Esophagus muscularis mucosa (tissue), 3 donors: ENCODE results near the gene TP53I3.

Experiments
- POLR2A ChIP-seq: fragments of 450-650 bp; IDR thresholded peaks from one replicate; pipeline ENCODE4 v1.6.1; 2017; ENCODE audit warnings: antibody characterized with exemption, moderate library complexity, mild to moderate bottlenecking, low read depth
- POLR2AphosphoS5 ChIP-seq, 2 donors: sonication (generic); formaldehyde crosslinking; IDR thresholded peaks; one replicate each; pipeline ENCODE4 v1.6.1; 2017; ENCODE audit warnings: antibody characterized with exemption in 2 of 2
- TF ChIP-seq, protein P1 (sequence below), 3 experiments: fragments of 200-600 bp in 2 of 3; fragments of 450-650 bp in 1 of 3; sonication (generic) in 2 of 3; IDR thresholded peaks; one replicate each; pipeline ENCODE4 v1.5.1; 2017 to 2019; ENCODE audit warnings: antibody characterized with exemption in 3 of 3, mild to moderate bottlenecking in 2 of 3, moderate library complexity in 1 of 3

DNA sequence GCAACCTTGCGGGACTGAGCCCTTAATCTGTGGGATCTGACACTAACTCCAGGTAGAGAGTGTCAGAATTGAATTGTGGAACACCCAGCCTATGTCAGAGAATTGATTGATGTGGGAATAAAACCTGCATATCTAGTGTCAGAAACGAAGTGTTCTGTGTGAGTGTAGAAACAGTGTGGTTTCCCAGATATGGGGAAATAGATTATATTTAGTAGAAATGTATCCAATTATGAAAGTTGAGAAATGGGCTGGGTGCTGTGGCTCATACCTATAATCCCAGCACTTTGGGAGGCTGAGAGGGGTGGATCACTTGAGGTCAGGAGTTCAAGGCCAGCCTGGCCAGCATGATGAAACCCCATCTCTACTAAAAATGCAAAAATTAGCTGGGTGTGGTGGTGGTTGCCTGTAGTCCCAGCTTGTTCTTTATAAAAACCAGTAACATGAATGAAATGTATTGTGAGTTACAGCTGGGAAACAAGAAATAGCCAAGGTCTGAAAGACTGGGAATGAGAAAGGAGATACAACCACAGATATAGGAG, 4.3 kb upstream of the TP53I3 start:
- TF ChIP-seq, protein P1, sequence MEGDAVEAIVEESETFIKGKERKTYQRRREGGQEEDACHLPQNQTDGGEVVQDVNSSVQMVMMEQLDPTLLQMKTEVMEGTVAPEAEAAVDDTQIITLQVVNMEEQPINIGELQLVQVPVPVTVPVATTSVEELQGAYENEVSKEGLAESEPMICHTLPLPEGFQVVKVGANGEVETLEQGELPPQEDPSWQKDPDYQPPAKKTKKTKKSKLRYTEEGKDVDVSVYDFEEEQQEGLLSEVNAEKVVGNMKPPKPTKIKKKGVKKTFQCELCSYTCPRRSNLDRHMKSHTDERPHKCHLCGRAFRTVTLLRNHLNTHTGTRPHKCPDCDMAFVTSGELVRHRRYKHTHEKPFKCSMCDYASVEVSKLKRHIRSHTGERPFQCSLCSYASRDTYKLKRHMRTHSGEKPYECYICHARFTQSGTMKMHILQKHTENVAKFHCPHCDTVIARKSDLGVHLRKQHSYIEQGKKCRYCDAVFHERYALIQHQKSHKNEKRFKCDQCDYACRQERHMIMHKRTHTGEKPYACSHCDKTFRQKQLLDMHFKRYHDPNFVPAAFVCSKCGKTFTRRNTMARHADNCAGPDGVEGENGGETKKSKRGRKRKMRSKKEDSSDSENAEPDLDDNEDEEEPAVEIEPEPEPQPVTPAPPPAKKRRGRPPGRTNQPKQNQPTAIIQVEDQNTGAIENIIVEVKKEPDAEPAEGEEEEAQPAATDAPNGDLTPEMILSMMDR (IDR thresholded peaks at IDR 0.05): no peak
- TF ChIP-seq POLR2AphosphoS5 (IDR thresholded peaks at IDR 0.05) (no peak), POLR2A (no peak)
